ENCODE data around the gene H2AZ2.

GRCh38 chr7:44845451-44845850, 2.4 kb downstream of the H2AZ2 start:
- TF ChIP-seq POLR2A (IDR thresholded peaks at IDR 0.05) (no peak), CTCF (IDR thresholded peaks at IDR 0.05) (no peak)

Data from gastroesophageal sphincter (tissue), 3 donors.